CD14-positive monocyte (primary cell): ENCODE data around the gene C12orf56. TPM values are rescaled to one million over a fixed set of nuclear protein-coding genes. Genes with fewer than 3 reads are reported as not detected.
"Not testable (repeated sequence)": the region's sequence is repeated elsewhere in the genome, so short reads cannot be mapped to it uniquely, and the experiment has no call there.

Experiments used
- DNase-seq, 3 donors: peaks; one replicate each; pipeline ENCODE4 v3.0.0-alpha.2; 2011 to 2022
- H2AFZ ChIP-seq: 2 replicates; pipeline ENCODE4 v1.6.0; 2012; ENCODE audit warnings: mild to moderate bottlenecking, low read depth, low read length, inconsistent platforms; ENCODE audit not compliant: insufficient read depth, poor library complexity, severe bottlenecking
- H3K27ac ChIP-seq, 2 donors: 1 replicate in 1 of 2; 2 replicates in 1 of 2; pipeline ENCODE4 v1.5.1; 2012 to 2013; ENCODE audit warnings: low read length in 2 of 2, control low read depth in 1 of 2, inconsistent platforms in 1 of 2, low read depth in 1 of 2, mild to moderate bottlenecking in 1 of 2
- H3K27me3 ChIP-seq, 2 donors: one replicate each; pipeline versions ENCODE4 v1.6.0 to v1.6.1; 2011 to 2013; ENCODE audit warnings: low read length in 2 of 2; ENCODE audit not compliant: control insufficient read depth in 2 of 2, insufficient read depth in 2 of 2
- H3K36me3 ChIP-seq, 2 donors: replicated peaks in 1 of 2; 1 replicate in 1 of 2; 2 replicates in 1 of 2; pipeline versions ENCODE4 v1.5.1 to v1.6.1; 2012 to 2013; ENCODE audit warnings: low read length in 2 of 2, control low read depth in 1 of 2, inconsistent platforms in 1 of 2, mild to moderate bottlenecking in 1 of 2; ENCODE audit not compliant: insufficient read depth in 2 of 2, control insufficient read depth in 1 of 2
- H3K4me1 ChIP-seq, 2 donors: 1 replicate in 1 of 2; 2 replicates in 1 of 2; pipeline versions ENCODE4 v1.5.1 to v1.6.1; 2012 to 2013; ENCODE audit warnings: low read length in 2 of 2, control low read depth in 1 of 2, inconsistent platforms in 1 of 2, mild to moderate bottlenecking in 1 of 2, moderate library complexity in 1 of 2; ENCODE audit not compliant: insufficient read depth in 2 of 2, control insufficient read depth in 1 of 2
- H3K4me2 ChIP-seq: replicated peaks from 2 replicates; pipeline ENCODE3; 2012; ENCODE audit warnings: low read length, moderate library complexity, mild to moderate bottlenecking; ENCODE audit not compliant: poor library complexity, severe bottlenecking; ENCODE audit errors: extremely low read depth
- H3K4me3 ChIP-seq, 3 experiments: fragments of 200-600 bp in 1 of 3; sonication (generic) in 1 of 3; replicated peaks in 1 of 3; 1 replicate in 2 of 3; 2 replicates in 1 of 3; pipeline ENCODE4 v1.5.1; 2011 to 2013; ENCODE audit warnings: low read length in 3 of 3, mild to moderate bottlenecking in 3 of 3, control low read depth in 2 of 3, low read depth in 2 of 3, inconsistent platforms in 1 of 3, moderate library complexity in 1 of 3
- H3K79me2 ChIP-seq: 2 replicates; pipeline ENCODE4 v1.6.0; 2012; ENCODE audit warnings: mild to moderate bottlenecking, control low read depth, inconsistent platforms, low read length, moderate library complexity; ENCODE audit not compliant: insufficient read depth
- H3K9ac ChIP-seq: 2 replicates; pipeline ENCODE4 v1.6.0; 2017; ENCODE audit warnings: low read length, mild to moderate bottlenecking; ENCODE audit not compliant: insufficient read depth, poor library complexity, severe bottlenecking
- H3K9me3 ChIP-seq, 2 donors: replicated peaks in 1 of 2; 1 replicate in 1 of 2; 2 replicates in 1 of 2; pipeline versions ENCODE4 v1.5.1 to v1.6.1; 2012 to 2013; ENCODE audit warnings: low read length in 2 of 2, control low read depth in 1 of 2; ENCODE audit not compliant: control insufficient read depth in 1 of 2, insufficient read depth in 1 of 2
- H4K20me1 ChIP-seq: 2 replicates; pipeline ENCODE4 v1.6.0; 2012; ENCODE audit warnings: mild to moderate bottlenecking, low read length, control low read depth, moderate library complexity; ENCODE audit not compliant: insufficient read depth
- H3K27ac Mint-ChIP-seq, 7 donors: one replicate each; pipeline ENCODE4 v1.8.0; 2020; ENCODE audit warnings: mild to moderate bottlenecking in 7 of 7, mixed read lengths in 7 of 7, moderate library complexity in 6 of 7, inconsistent platforms in 2 of 7
- H3K27me3 Mint-ChIP-seq, 3 donors: one replicate each; pipeline ENCODE4 v1.8.0; 2021 to 2022; ENCODE audit warnings: low read depth in 3 of 3, mild to moderate bottlenecking in 3 of 3, mixed read lengths in 3 of 3, moderate library complexity in 3 of 3, inconsistent platforms in 1 of 3
- H3K36me3 Mint-ChIP-seq, 2 donors: one replicate each; pipeline ENCODE4 v1.8.0; 2020; ENCODE audit warnings: mixed read lengths in 2 of 2, inconsistent platforms in 1 of 2, mild to moderate bottlenecking in 1 of 2
- H3K4me1 Mint-ChIP-seq: one replicate; pipeline ENCODE4 v1.8.0; 2020; ENCODE audit warnings: mild to moderate bottlenecking, mixed read lengths
- H3K4me3 Mint-ChIP-seq, 2 donors: one replicate each; pipeline ENCODE4 v1.8.0; 2020; ENCODE audit warnings: mild to moderate bottlenecking in 2 of 2, mixed read lengths in 2 of 2, moderate library complexity in 1 of 2
- H3K9me3 Mint-ChIP-seq, 7 donors: one replicate each; pipeline ENCODE4 v1.8.0; 2020 to 2022; ENCODE audit warnings: mixed read lengths in 7 of 7, mild to moderate bottlenecking in 6 of 7, moderate library complexity in 6 of 7, inconsistent platforms in 2 of 7
- CTCF ChIP-seq: fragments of 200-600 bp; IDR thresholded peaks from one replicate; pipeline ENCODE4 v1.8.0; 2022; ENCODE audit warnings: antibody characterized with exemption, mild to moderate bottlenecking
- WGBS: methylation state at CpG from one replicate; pipeline ENCODE4 v1.1.5; 2013; ENCODE audit warnings: missing lambda C conversion rate; ENCODE audit not compliant: insufficient coverage; 5-methylcytosine and 5-hydroxymethylcytosine counted together
- intact Hi-C, 2 donors: fragments of 100-400 bp; cut with micrococcal nuclease; formaldehyde crosslinking; loops; one replicate each; pipeline versions ENCODE4 v1.15.0 to v1.15.1; 2023
- polyA plus RNA-seq, 3 donors: library from polyadenylated mRNA; depleted of rRNA in 1 of 3; unstranded in 2 of 3; stranded (reverse) in 1 of 3; fragments of 300-500 nt in 2 of 3; fragments of >200 nt in 1 of 3; fragmentation: Illumina TruSeq in 2 of 3; gene quantifications; 1 replicate in 2 of 3; 2 replicates in 1 of 3; pipeline ENCODE4 v1.2.3, GENCODE V29; 2012 to 2021

C12orf56 gene
- polyA plus RNA-seq, 3 donors = not detected

DNA sequence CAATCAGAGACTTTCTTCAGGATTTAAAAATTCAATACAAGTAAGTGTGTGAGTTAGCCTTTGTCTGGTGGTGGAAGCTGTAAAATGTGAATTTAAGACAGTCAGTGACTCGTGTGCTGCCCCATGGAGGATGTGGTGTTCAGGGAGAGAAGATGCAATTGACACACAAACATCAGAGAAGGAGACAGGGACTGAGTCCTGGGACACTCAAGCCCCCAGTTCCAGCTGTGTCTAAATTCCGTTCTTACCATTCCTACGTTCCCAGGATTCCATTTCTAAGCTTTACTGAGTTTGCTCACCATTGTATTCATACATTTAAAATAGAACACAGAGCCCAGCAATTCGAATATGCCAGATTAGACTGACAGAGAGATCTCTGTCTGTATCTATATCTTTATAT is 67.6 kb downstream of the C12orf56 start:
- Mint-ChIP-seq H3K9me3 (peaks cover 0 to 3% (median 0%) of the 10 kb centered on the region in 7 donors), H3K4me1 (no peaks in the 10 kb centered on the region), H3K4me3 (no peak overlapping the region), H3K27me3 (peaks cover 1 to 2% (median 2%) of the 10 kb centered on the region in 3 donors), H3K27ac (no peak overlapping the region), H3K36me3 (no peaks in the 10 kb centered on the region)
- Histone ChIP-seq H3K4me2 (no peak overlapping the region), H3K27me3 (no peaks in the 10 kb centered on the region), H3K27ac (no peak overlapping the region), H3K9me3 (no peaks in the 10 kb centered on the region), H2AFZ (no peak overlapping the region), H3K4me3 (no peak overlapping the region), H3K36me3 (no peaks in the 10 kb centered on the region), H3K79me2 (no peaks in the 10 kb centered on the region), H3K4me1 (no peaks in the 10 kb centered on the region), H4K20me1 (no peaks in the 10 kb centered on the region), H3K9ac (no peak overlapping the region)
- WGBS = 90% methylated on average over 3 of the region's 4 CpGs
- no peak for DNase-seq
- intact Hi-C loops = no loop called here
- TF ChIP-seq CTCF = no peak

- Histone ChIP-seq H3K36me3 (no peaks in the 10 kb centered on the region), H2AFZ (no peak overlapping the region), H3K9ac (no peak overlapping the region), H3K27me3 (no peaks in the 10 kb centered on the region), H3K27ac (no peak overlapping the region), H3K9me3 (no peaks in the 10 kb centered on the region), H3K4me2 (no peak overlapping the region), H4K20me1 (no peaks in the 10 kb centered on the region), H3K4me3 (no peak overlapping the region), H3K79me2 (no peaks in the 10 kb centered on the region), H3K4me1 (no peaks in the 10 kb centered on the region)
- H3K27me3 Mint-ChIP-seq = peaks cover 0 to 3% (median 2%) of the 10 kb centered on the region in 3 donors
- H3K9me3 Mint-ChIP-seq = no peaks in the 10 kb centered on the region
- H3K36me3 Mint-ChIP-seq = no peaks in the 10 kb centered on the region
- intact Hi-C loops = no loop called here
- no peak for DNase-seq
- no peak overlapping the region for H3K27ac Mint-ChIP-seq
- TF ChIP-seq CTCF = no peak
- H3K4me1 Mint-ChIP-seq = no peaks in the 10 kb centered on the region
- 100% methylated on average over 1 of the region's 1 CpG for WGBS
- no peak overlapping the region for H3K4me3 Mint-ChIP-seq
These were observed 69.9 kb downstream of the C12orf56 start for GRCh38 chr12:64320611-64321010.

- H3K4me2 ChIP-seq, H3K4me3 Mint-ChIP-seq, H3K4me1 Mint-ChIP-seq, H3K27me3 Mint-ChIP-seq, H3K36me3 Mint-ChIP-seq, intact Hi-C loops, H3K27ac Mint-ChIP-seq, H2AFZ ChIP-seq, H3K9me3 ChIP-seq, H3K79me2 ChIP-seq, H3K9ac ChIP-seq, DNase-seq, H4K20me1 ChIP-seq, H3K9me3 Mint-ChIP-seq, H3K27me3 ChIP-seq, H3K4me1 ChIP-seq, H3K27ac ChIP-seq, H3K4me3 ChIP-seq, H3K36me3 ChIP-seq: not testable (repeated sequence)
- WGBS = 98% methylated on average over 15 of the region's 23 CpGs
These were observed 70.9 kb downstream of the C12orf56 start for GRCh38 chr12:64319540-64320225.
